Neural cell (in vitro differentiated cells): Measurements from ENCODE around the gene ACP4. TPM values are rescaled to one million over a fixed set of nuclear protein-coding genes. Genes with fewer than 3 reads are reported as not detected.

ENCODE experiments used
- H2AFZ ChIP-seq: fragments of 200-600, 300-800 bp; sonication (generic), shearing (Covaris generic); 2 replicates; pipeline ENCODE4 v1.6.0; 2014; ENCODE audit warnings: low read depth, mild to moderate bottlenecking, antibody characterized with exemption, low read length, moderate library complexity
- H3F3A ChIP-seq: fragments of 200-600 bp; shearing (Covaris generic); 2 replicates; pipeline ENCODE4 v1.6.1; 2016; ENCODE audit warnings: mild to moderate bottlenecking, moderate library complexity, mixed read lengths, antibody characterized with exemption, low read length; ENCODE audit not compliant: insufficient read depth, poor library complexity, severe bottlenecking
- H3K27ac ChIP-seq: fragments of 200-600, 300-800 bp; sonication (generic), shearing (Covaris generic); 2 replicates; pipeline ENCODE4 v1.5.1; 2014; ENCODE audit warnings: mild to moderate bottlenecking, low read length, moderate library complexity
- H3K27me3 ChIP-seq: fragments of 300-800, 200-600 bp; sonication (generic), shearing (Covaris generic); 2 replicates; pipeline ENCODE4 v1.6.0; 2014; ENCODE audit warnings: mild to moderate bottlenecking, low read depth, low read length, moderate library complexity; ENCODE audit not compliant: insufficient read depth
- H3K36me3 ChIP-seq: fragments of 300-800, 200-600 bp; sonication (generic), shearing (Covaris generic); 2 replicates; pipeline ENCODE4 v1.5.1; 2014; ENCODE audit warnings: mild to moderate bottlenecking, antibody characterized with exemption, low read length, moderate library complexity; ENCODE audit not compliant: insufficient read depth
- H3K4me2 ChIP-seq: fragments of 300-800, 200-600 bp; sonication (generic), shearing (Covaris generic); 2 replicates; pipeline ENCODE4 v1.6.0; 2014; ENCODE audit warnings: mild to moderate bottlenecking, low read length
- H3K4me3 ChIP-seq: fragments of 300-800, 200-600 bp; sonication (generic), shearing (Covaris generic); 2 replicates; pipeline ENCODE4 v1.5.1; 2014; ENCODE audit warnings: mild to moderate bottlenecking, low read length, moderate library complexity
- H3K79me2 ChIP-seq: fragments of 200-600 bp; shearing (Covaris generic); replicated peaks from 2 replicates; pipeline ENCODE4 v1.6.0; 2014; ENCODE audit warnings: mild to moderate bottlenecking, low read length, moderate library complexity; ENCODE audit not compliant: insufficient read depth
- H3K9ac ChIP-seq: fragments of 300-800, 200-600 bp; sonication (generic), shearing (Covaris generic); 2 replicates; pipeline ENCODE4 v1.6.1; 2016; ENCODE audit warnings: mild to moderate bottlenecking, low read length, mixed read lengths
- H3K9me2 ChIP-seq: fragments of 200-600 bp; shearing (Covaris generic); 2 replicates; pipeline ENCODE4 v1.6.1; 2016; ENCODE audit warnings: mild to moderate bottlenecking, low read length, mixed read lengths; ENCODE audit not compliant: insufficient read depth
- H3K9me3 ChIP-seq: fragments of 200-600, 300-800 bp; sonication (generic), shearing (Covaris generic); 2 replicates; pipeline ENCODE4 v1.6.1; 2016; ENCODE audit warnings: mild to moderate bottlenecking, mixed run types, low read length, moderate library complexity, mixed read lengths
- H4K20me1 ChIP-seq: fragments of 200-600 bp; shearing (Covaris generic); 2 replicates; pipeline ENCODE4 v1.6.1; 2016; ENCODE audit warnings: mild to moderate bottlenecking, mixed run types; ENCODE audit not compliant: insufficient read depth
- CTCF ChIP-seq: fragments of 450-650 bp; IDR thresholded peaks from 2 replicates; pipeline ENCODE4 v1.5.1; 2014; ENCODE audit warnings: antibody characterized with exemption, mild to moderate bottlenecking, moderate library complexity; ENCODE audit not compliant: poor library complexity, severe bottlenecking
- EP300 ChIP-seq: fragments of 450-650 bp; conservative IDR thresholded peaks from 2 replicates; pipeline ENCODE4 v1.6.1; 2014; ENCODE audit warnings: antibody characterized with exemption, mild to moderate bottlenecking, moderate library complexity; ENCODE audit not compliant: poor library complexity, severe bottlenecking
- EZH2 ChIP-seq: fragments of 200-600, 300-800 bp; shearing (Covaris generic), sonication (generic); IDR thresholded peaks from 2 replicates; pipeline ENCODE4 v1.6.1; 2014; ENCODE audit warnings: antibody characterized with exemption, low read length, borderline replicate concordance, mild to moderate bottlenecking; ENCODE audit not compliant: insufficient read depth, poor library complexity, severe bottlenecking
- MXI1 ChIP-seq: fragments of 450-650 bp; conservative IDR thresholded peaks from 2 replicates; pipeline ENCODE4 v1.6.1; 2014; ENCODE audit warnings: antibody characterized with exemption, mild to moderate bottlenecking; ENCODE audit not compliant: poor library complexity, severe bottlenecking
- POLR2AphosphoS5 ChIP-seq: IDR thresholded peaks from 2 replicates; pipeline ENCODE4 v1.6.1; 2012
- RAD21 ChIP-seq: fragments of 450-650 bp; conservative IDR thresholded peaks from 2 replicates; pipeline ENCODE4 v1.6.1; 2014; ENCODE audit warnings: antibody characterized with exemption, mild to moderate bottlenecking, moderate library complexity
- REST ChIP-seq: IDR thresholded peaks from 2 replicates; pipeline ENCODE4 v1.6.1; 2012; ENCODE audit warnings: borderline replicate concordance
- SMC3 ChIP-seq: fragments of 450-650 bp; conservative IDR thresholded peaks from 2 replicates; pipeline ENCODE4 v1.6.1; 2014; ENCODE audit warnings: antibody characterized with exemption, mild to moderate bottlenecking, moderate library complexity; ENCODE audit not compliant: poor library complexity
- TAF1 ChIP-seq: IDR thresholded peaks from 2 replicates; pipeline ENCODE4 v1.6.1; 2012; ENCODE audit warnings: low read depth
- polyA plus RNA-seq: library from polyadenylated mRNA; depleted of rRNA; stranded (reverse); fragments of >200 nt; gene quantifications from 2 replicates; pipeline ENCODE4 v1.2.3, GENCODE V29; 2014

The ACP4 gene
- polyA plus RNA-seq, 1 donor from 2014 or later: not detected

GRCh38 chr19:50792272-50793250 is 2.3 kb downstream of the ACP4 start:
- Histone ChIP-seq H3K4me3 (no peak overlapping the region), H3K9ac (no peak overlapping the region), H3K9me3 (no peaks in the 10 kb centered on the region), H3K27ac (no peak overlapping the region), H3K27me3 (no peaks in the 10 kb centered on the region), H3K9me2 (no peaks in the 10 kb centered on the region), H3K79me2 (no peaks in the 10 kb centered on the region), H2AFZ (no peak overlapping the region), H3F3A (no peaks in the 10 kb centered on the region), H4K20me1 (no peaks in the 10 kb centered on the region), H3K36me3 (no peaks in the 10 kb centered on the region), H3K4me2 (no peak overlapping the region)
- TF ChIP-seq POLR2AphosphoS5 (no peak), EZH2 (no peak), CTCF (no peak), TAF1 (no peak)

- H2AFZ ChIP-seq: no peak overlapping the region
These were observed 3.4 kb downstream of the ACP4 start for GRCh38 chr19:50793558-50794065.

More at GRCh38 chr19:50793558-50794065, 3.4 kb downstream of the ACP4 start:
- H3K79me2 ChIP-seq: no peaks in the 10 kb centered on the region
- TF ChIP-seq MXI1 (no peak), RAD21 (no peak), CTCF (no peak), TAF1 (no peak), EP300 (no peak), SMC3 (no peak), POLR2AphosphoS5 (no peak), EZH2 (no peak), REST (no peak)
- no peaks in the 10 kb centered on the region for H3K9me3 ChIP-seq
- H3K27me3 ChIP-seq: no peaks in the 10 kb centered on the region
- H3K36me3 ChIP-seq: no peaks in the 10 kb centered on the region
- no peak overlapping the region for H3K4me3 ChIP-seq
- no peaks in the 10 kb centered on the region for H4K20me1 ChIP-seq
- no peaks in the 10 kb centered on the region for H3F3A ChIP-seq
- H3K9me2 ChIP-seq: no peaks in the 10 kb centered on the region
- no peak overlapping the region for H3K4me2 ChIP-seq
- no peak overlapping the region for H3K9ac ChIP-seq
- no peak overlapping the region for H3K27ac ChIP-seq
